ENCODE measurements around the gene GBA3.

GBA3 gene

GRCh38 chr4:22689428-22689827 lies 3.3 kb upstream of the GBA3 start:
- no peak overlapping the region for H3K27ac ChIP-seq
- TF ChIP-seq CTCF (conservative IDR thresholded peaks at IDR 0.05), result no peak

- no peak overlapping the region for H3K27ac ChIP-seq
- TF ChIP-seq CTCF (conservative IDR thresholded peaks at IDR 0.05), result no peak
Measured at GRCh38 chr4:22695029-22695428, 2.3 kb downstream of the GBA3 start.

GRCh38 chr4:22695917-22696316 lies 3.2 kb downstream of the GBA3 start:
- H3K27ac ChIP-seq, result no peak overlapping the region
- TF ChIP-seq CTCF (conservative IDR thresholded peaks at IDR 0.05), result no peak

- no peak for TF ChIP-seq CTCF (conservative IDR thresholded peaks at IDR 0.05)
- H3K27ac ChIP-seq, result no peak overlapping the region
Measured at GRCh38 chr4:22703912-22704311, 11.2 kb downstream of the GBA3 start.

- TF ChIP-seq CTCF (conservative IDR thresholded peaks at IDR 0.05), result no peak
- no peak overlapping the region for H3K27ac ChIP-seq
Measured at GRCh38 chr4:22707390-22707789, 14.7 kb downstream of the GBA3 start.

GRCh38 chr4:22708961-22709360 lies 16.2 kb downstream of the GBA3 start:
- H3K27ac ChIP-seq, result no peak overlapping the region

GRCh38 chr4:22712105-22712504 lies 19.4 kb downstream of the GBA3 start:
- no peak overlapping the region for H3K27ac ChIP-seq
- TF ChIP-seq CTCF (conservative IDR thresholded peaks at IDR 0.05), result no peak

More at GRCh38 chr4:22708961-22709360, 16.2 kb downstream of the GBA3 start:
- no peak for TF ChIP-seq CTCF (conservative IDR thresholded peaks at IDR 0.05)

GRCh38 chr4:22712529-22712928 lies 19.8 kb downstream of the GBA3 start:
- no peak overlapping the region for H3K27ac ChIP-seq
- TF ChIP-seq CTCF (conservative IDR thresholded peaks at IDR 0.05), result no peak

Data from VCaP (cell line).